Measurements from ENCODE around the gene RXFP1. TPM values are rescaled to one million over a fixed set of nuclear protein-coding genes. Genes with fewer than 3 reads are reported as not detected.

RXFP1 gene
- total and polyA plus RNA-seq, 8 donors, result 0.06 to 0.47 (median 0.23) TPM

DNA sequence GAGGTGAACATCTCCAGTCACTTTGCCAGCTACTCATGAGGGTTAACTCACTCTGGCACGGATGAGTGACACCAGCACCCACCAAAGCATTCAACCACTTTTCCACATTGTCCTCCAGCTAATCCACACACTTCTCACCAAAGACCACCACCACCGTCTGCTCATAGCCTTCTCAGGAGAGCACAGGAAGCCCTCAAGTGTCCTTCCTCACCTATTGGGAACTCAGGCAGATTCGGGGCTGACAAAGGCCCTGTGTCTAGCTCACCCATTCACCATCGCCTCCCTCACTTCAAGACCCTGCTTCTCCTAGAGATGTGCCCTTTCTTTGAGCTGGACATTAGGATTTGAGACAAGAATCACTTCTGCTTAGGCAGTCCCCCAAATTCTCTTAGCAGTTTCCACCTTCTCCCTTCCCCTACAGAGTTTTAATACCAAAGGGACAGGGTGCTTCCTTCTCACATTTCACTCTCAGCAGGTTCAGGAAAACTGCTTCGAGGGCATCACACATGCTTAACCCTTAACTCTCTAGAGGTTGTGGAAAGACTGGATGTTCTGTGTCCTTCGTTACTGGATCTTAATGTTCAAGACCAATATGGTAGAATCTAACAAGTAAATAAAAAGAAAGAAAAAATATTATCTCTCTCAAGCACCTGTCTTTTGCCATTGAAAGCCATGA lies 11.0 kb downstream of the RXFP1 start:
- 47 to 64% methylated on average over 6 of the region's 6 CpGs for WGBS, 2 donors
- intact Hi-C loops (cut with DNase I), result no loop called here
- no peaks in the 10 kb centered on the region for H3K27me3 ChIP-seq
- H3K4me3 ChIP-seq, result no peak overlapping the region
- DNase-seq (no peak), FAIRE-seq (no peak), ATAC-seq (no peak)
- no peak for TF ChIP-seq CTCF (IDR thresholded peaks at IDR 0.05)
- peaks cover 0 to 5% (median 0%) of the 10 kb centered on the region in 3 donors for H3K4me1 ChIP-seq
- H3K9me3 ChIP-seq, result no peaks in the 10 kb centered on the region
- H3K36me3 ChIP-seq, result no peaks in the 10 kb centered on the region
- no peak overlapping the region for H3K27ac ChIP-seq

DNA sequence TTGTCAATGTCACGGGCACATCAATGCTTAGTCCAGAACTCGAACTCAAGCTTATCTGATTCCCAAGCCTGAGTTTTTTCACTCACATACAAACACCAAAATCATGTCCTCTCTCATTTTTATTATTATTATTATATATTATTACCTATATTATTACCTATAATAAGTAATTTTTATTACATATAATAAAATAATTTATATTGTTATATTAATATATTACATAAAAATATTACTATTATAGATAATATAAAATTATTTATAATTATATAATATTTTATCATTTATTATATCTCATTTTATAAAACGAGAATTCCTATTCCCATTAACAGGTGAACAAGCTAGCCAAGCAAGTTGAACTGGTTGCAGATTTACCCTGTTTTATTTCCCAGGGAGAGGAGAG lies 13.0 kb downstream of the RXFP1 start:
- H3K27ac ChIP-seq, result no peak overlapping the region
- no peaks in the 10 kb centered on the region for H3K36me3 ChIP-seq
- no peaks in the 10 kb centered on the region for H3K9me3 ChIP-seq
- WGBS, 2 donors, result 66 to 70% methylated on average over 3 of the region's 3 CpGs
- no peak overlapping the region for H3K4me3 ChIP-seq
- no peak for TF ChIP-seq CTCF (IDR thresholded peaks at IDR 0.05)
- H3K27me3 ChIP-seq, result no peaks in the 10 kb centered on the region
- no peak for ATAC-seq
- intact Hi-C loops (cut with DNase I), result no loop called here
- DNase-seq, result no peak
- peak; percentile 88 for FAIRE-seq
- peaks cover 0 to 5% (median 0%) of the 10 kb centered on the region in 3 donors for H3K4me1 ChIP-seq

GRCh38 chr4:158535130-158535614 lies 13.5 kb downstream of the RXFP1 start:
- Histone ChIP-seq H3K4me3 (no peak overlapping the region), H3K4me1 (peaks cover 0 to 5% (median 0%) of the 10 kb centered on the region in 3 donors), H3K27ac (no peak overlapping the region), H3K27me3 (no peaks in the 10 kb centered on the region), H3K9me3 (no peaks in the 10 kb centered on the region), H3K36me3 (no peaks in the 10 kb centered on the region)
- intact Hi-C loops (cut with DNase I), result no loop called here
- DNase-seq (no peak), FAIRE-seq (no peak), ATAC-seq (no peak)
- 73 to 90% methylated on average over 4 of the region's 4 CpGs for WGBS, 2 donors
- no peak for TF ChIP-seq CTCF (IDR thresholded peaks at IDR 0.05)

- FAIRE-seq, result no peak
- no peaks in the 10 kb centered on the region for H3K36me3 ChIP-seq
- H3K4me1 ChIP-seq, result peaks cover 0 to 5% (median 0%) of the 10 kb centered on the region in 3 donors
- WGBS, 2 donors, result 42 to 49% methylated on average over 3 of the region's 3 CpGs
- intact Hi-C loops (cut with DNase I), result no loop called here
- DNase-seq, result no peak
- H3K4me3 ChIP-seq, result no peak overlapping the region
- H3K27ac ChIP-seq, result no peak overlapping the region
- no peak for TF ChIP-seq CTCF (IDR thresholded peaks at IDR 0.05)
- H3K27me3 ChIP-seq, result no peaks in the 10 kb centered on the region
- H3K9me3 ChIP-seq, result no peaks in the 10 kb centered on the region
- no peak for ATAC-seq
Observed at GRCh38 chr4:158536833-158537232, 15.2 kb downstream of the RXFP1 start.

DNA sequence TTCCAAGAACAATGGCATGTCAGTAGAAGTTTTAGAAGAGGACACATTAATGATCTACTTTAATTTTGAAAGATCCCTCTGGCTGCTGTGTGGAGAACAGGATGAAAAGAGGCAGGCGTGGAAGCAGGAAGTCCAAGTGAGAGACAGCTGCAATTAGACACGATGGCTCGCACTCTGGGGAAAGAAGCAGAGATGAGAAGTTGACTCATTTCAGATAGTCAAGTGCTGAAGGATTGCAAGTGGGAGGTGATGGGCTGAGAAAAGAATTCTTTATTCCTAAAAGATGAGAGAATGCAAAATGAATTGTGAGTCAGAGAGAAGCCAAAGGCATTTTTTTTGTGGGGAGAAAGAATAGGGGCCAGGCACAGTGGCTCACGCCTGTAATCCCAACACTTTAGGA lies 16.5 kb downstream of the RXFP1 start:
- FAIRE-seq (no peak), DNase-seq (no peak), ATAC-seq (no peak)
- Histone ChIP-seq H3K27me3 (no peaks in the 10 kb centered on the region), H3K4me3 (no peak overlapping the region), H3K27ac (no peak overlapping the region), H3K36me3 (no peaks in the 10 kb centered on the region), H3K4me1 (peaks cover 0 to 5% (median 0%) of the 10 kb centered on the region in 3 donors), H3K9me3 (no peaks in the 10 kb centered on the region)
- no peak for TF ChIP-seq CTCF (IDR thresholded peaks at IDR 0.05)
- WGBS, 2 donors, result 85% methylated on average over 4 of the region's 4 CpGs
- intact Hi-C loops (cut with DNase I), result no loop called here

Data from pancreas (tissue), 10 donors.